ENCODE results near the gene TMPRSS4.

The TMPRSS4 gene

GRCh38 chr11:118138839-118139420 lies 62.1 kb downstream of the TMPRSS4 start:
- in situ Hi-C loops (cut with HindIII; ENCODE audit: low sequenced_read_pairs) = no loop called here
- DNase-seq (ENCODE audit: low read depth, low spot score) = no peak
- TF ChIP-seq CTCF (IDR thresholded peaks at IDR 0.05; ENCODE audit: low read depth, low read length) = no peak
- no peak overlapping the region for H3K4me3 ChIP-seq (ENCODE audit: low read depth, low read length)

- H3K4me3 ChIP-seq (ENCODE audit: low read depth, low read length) = no peak overlapping the region
- in situ Hi-C loops (cut with HindIII; ENCODE audit: low sequenced_read_pairs) = no loop called here
- no peak for TF ChIP-seq CTCF (IDR thresholded peaks at IDR 0.05; ENCODE audit: low read depth, low read length)
- no peak for DNase-seq (ENCODE audit: low read depth, low spot score)
These were observed 62.7 kb downstream of the TMPRSS4 start for GRCh38 chr11:118139578-118139977.

GRCh38 chr11:118142081-118142480 lies 65.2 kb downstream of the TMPRSS4 start:
- no peak overlapping the region for H3K4me3 ChIP-seq (ENCODE audit: low read depth, low read length)
- in situ Hi-C loops (cut with HindIII; ENCODE audit: low sequenced_read_pairs) = no loop called here
- no peak for DNase-seq (ENCODE audit: low read depth, low spot score)
- TF ChIP-seq CTCF (IDR thresholded peaks at IDR 0.05; ENCODE audit: low read depth, low read length) = no peak

GRCh38 chr11:118142809-118143208 lies 65.9 kb downstream of the TMPRSS4 start:
- no peak for DNase-seq (ENCODE audit: low read depth, low spot score)
- no peak for TF ChIP-seq CTCF (IDR thresholded peaks at IDR 0.05; ENCODE audit: low read depth, low read length)
- in situ Hi-C loops (cut with HindIII; ENCODE audit: low sequenced_read_pairs) = no loop called here
- no peak overlapping the region for H3K4me3 ChIP-seq (ENCODE audit: low read depth, low read length)

GRCh38 chr11:118143661-118144185 lies 66.8 kb downstream of the TMPRSS4 start:
- no peak overlapping the region for H3K4me3 ChIP-seq (ENCODE audit: low read depth, low read length)
- in situ Hi-C loops (cut with HindIII; ENCODE audit: low sequenced_read_pairs) = no loop called here
- no peak for TF ChIP-seq CTCF (IDR thresholded peaks at IDR 0.05; ENCODE audit: low read depth, low read length)
- no peak for DNase-seq (ENCODE audit: low read depth, low spot score)

- no peak for TF ChIP-seq CTCF (IDR thresholded peaks at IDR 0.05; ENCODE audit: low read depth, low read length)
- H3K4me3 ChIP-seq (ENCODE audit: low read depth, low read length) = no peak overlapping the region
- in situ Hi-C loops (cut with HindIII; ENCODE audit: low sequenced_read_pairs) = no loop called here
- no peak for DNase-seq (ENCODE audit: low read depth, low spot score)
These were observed 67.7 kb downstream of the TMPRSS4 start for GRCh38 chr11:118144301-118145268.
